GM12892 (cell line): ENCODE data around the gene SQSTM1.

Experiments used
- POLR2A ChIP-seq: IDR thresholded peaks from 2 replicates; pipeline ENCODE4 v1.6.1; 2011; ENCODE audit warnings: low read depth, low read length, control low read depth
- POLR2AphosphoS5 ChIP-seq: IDR thresholded peaks from 2 replicates; pipeline ENCODE4 v1.6.1; 2011; ENCODE audit warnings: low read depth, low read length, control low read depth

- TF ChIP-seq POLR2A (no peak), POLR2AphosphoS5 (no peak)
These were observed 49.1 kb downstream of the SQSTM1 start for GRCh38 chr5:179869641-179870402.
